ENCODE results near the gene LOXHD1.

LOXHD1 gene

DNA sequence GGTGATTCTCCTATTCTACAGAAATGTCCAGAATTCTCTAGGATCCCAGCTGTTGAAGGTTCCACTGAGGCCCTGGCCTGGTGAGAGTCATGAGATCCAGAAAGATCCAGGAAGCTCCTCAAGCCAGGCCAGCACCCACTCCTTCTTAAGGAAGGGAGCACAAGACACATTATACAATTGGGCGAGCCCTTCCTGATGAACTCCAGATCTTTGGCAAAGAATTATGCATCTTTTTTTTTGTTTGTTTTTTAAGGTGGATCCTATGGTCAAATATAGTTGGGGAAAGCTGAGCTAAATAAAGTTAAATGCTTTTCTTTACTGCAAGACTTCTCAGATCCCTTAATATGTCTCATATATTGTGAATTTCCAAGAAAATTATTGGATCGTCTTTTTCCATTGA lies 37.0 kb upstream of the LOXHD1 start:
- Histone ChIP-seq H3K4me2 (ENCODE audit: low read length) (no peak overlapping the region), H3K36me3 (ENCODE audit: insufficient read depth, low read length) (no peaks in the 10 kb centered on the region), H3K9me3 (ENCODE audit: low read length) (no peaks in the 10 kb centered on the region), H2AFZ (ENCODE audit: low read length) (no peak overlapping the region), H3K27ac (ENCODE audit: low read depth, low read length, poor library complexity, severe bottlenecking) (no peak overlapping the region), H3K9ac (ENCODE audit: low read length) (no peak overlapping the region), H4K20me1 (ENCODE audit: insufficient read depth, low read length) (no peaks in the 10 kb centered on the region), H3K9me2 (ENCODE audit: low read depth, low read length) (no peaks in the 10 kb centered on the region), H3K27me3 (ENCODE audit: insufficient read depth, low read length) (no peaks in the 10 kb centered on the region), H3K79me2 (ENCODE audit: insufficient read depth, low read length) (no peaks in the 10 kb centered on the region), H3K4me1 (ENCODE audit: insufficient read depth, low read length, severe bottlenecking) (no peaks in the 10 kb centered on the region), H3K4me3 (ENCODE audit: low read depth, low read length, poor library complexity, severe bottlenecking) (no peak overlapping the region), H3F3A (ENCODE audit: insufficient read depth, low read length) (no peaks in the 10 kb centered on the region)
- no peak for TF ChIP-seq EZH2 (IDR thresholded peaks at IDR 0.05; ENCODE audit: borderline replicate concordance, low read length)
- no peak for TF ChIP-seq CTCF (IDR thresholded peaks at IDR 0.05; ENCODE audit: low read length)

GRCh38 chr18:46688853-46689525 lies 32.0 kb upstream of the LOXHD1 start:
- no peaks in the 10 kb centered on the region for H4K20me1 ChIP-seq (ENCODE audit: insufficient read depth, low read length)
- H3K27ac ChIP-seq (ENCODE audit: low read depth, low read length, poor library complexity, severe bottlenecking) = no peak overlapping the region
- H3K79me2 ChIP-seq (ENCODE audit: insufficient read depth, low read length) = no peaks in the 10 kb centered on the region
- H3K4me3 ChIP-seq (ENCODE audit: low read depth, low read length, poor library complexity, severe bottlenecking) = no peak overlapping the region
- H3K36me3 ChIP-seq (ENCODE audit: insufficient read depth, low read length) = no peaks in the 10 kb centered on the region
- H3K27me3 ChIP-seq (ENCODE audit: insufficient read depth, low read length) = no peaks in the 10 kb centered on the region
- no peaks in the 10 kb centered on the region for H3K4me1 ChIP-seq (ENCODE audit: insufficient read depth, low read length, severe bottlenecking)
- TF ChIP-seq CTCF (IDR thresholded peaks at IDR 0.05; ENCODE audit: low read length) (no peak), EZH2 (IDR thresholded peaks at IDR 0.05; ENCODE audit: borderline replicate concordance, low read length) (no peak)
- no peaks in the 10 kb centered on the region for H3K9me3 ChIP-seq (ENCODE audit: low read length)
- no peaks in the 10 kb centered on the region for H3K9me2 ChIP-seq (ENCODE audit: low read depth, low read length)
- H3F3A ChIP-seq (ENCODE audit: insufficient read depth, low read length) = no peaks in the 10 kb centered on the region
- no peak overlapping the region for H3K4me2 ChIP-seq (ENCODE audit: low read length)
- H3K9ac ChIP-seq (ENCODE audit: low read length) = no peak overlapping the region
- H2AFZ ChIP-seq (ENCODE audit: low read length) = no peak overlapping the region

DNA sequence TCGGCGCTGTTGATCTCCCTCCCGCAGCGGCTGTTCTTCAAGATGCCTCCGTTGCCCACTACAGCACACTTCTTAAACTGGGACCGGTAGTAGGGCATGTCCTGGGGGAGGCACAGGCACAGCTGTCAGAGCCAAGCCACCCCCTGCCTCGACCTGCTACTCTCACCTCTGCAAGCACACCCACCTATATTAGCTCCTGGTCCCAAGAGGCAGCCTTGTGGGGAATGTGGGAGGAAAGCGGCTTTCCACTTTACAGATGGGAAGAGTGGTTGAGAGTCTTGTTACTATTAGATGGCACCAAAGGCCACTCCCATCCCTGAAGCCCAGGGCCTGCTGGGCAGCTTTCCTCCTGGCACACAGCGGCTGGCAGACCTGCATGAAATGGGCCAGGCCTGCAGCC lies 29.2 kb upstream of the LOXHD1 start:
- no peaks in the 10 kb centered on the region for H3K4me1 ChIP-seq (ENCODE audit: insufficient read depth, low read length, severe bottlenecking)
- no peak for TF ChIP-seq EZH2 (IDR thresholded peaks at IDR 0.05; ENCODE audit: borderline replicate concordance, low read length)
- H3K27me3 ChIP-seq (ENCODE audit: insufficient read depth, low read length) = no peaks in the 10 kb centered on the region

DNA sequence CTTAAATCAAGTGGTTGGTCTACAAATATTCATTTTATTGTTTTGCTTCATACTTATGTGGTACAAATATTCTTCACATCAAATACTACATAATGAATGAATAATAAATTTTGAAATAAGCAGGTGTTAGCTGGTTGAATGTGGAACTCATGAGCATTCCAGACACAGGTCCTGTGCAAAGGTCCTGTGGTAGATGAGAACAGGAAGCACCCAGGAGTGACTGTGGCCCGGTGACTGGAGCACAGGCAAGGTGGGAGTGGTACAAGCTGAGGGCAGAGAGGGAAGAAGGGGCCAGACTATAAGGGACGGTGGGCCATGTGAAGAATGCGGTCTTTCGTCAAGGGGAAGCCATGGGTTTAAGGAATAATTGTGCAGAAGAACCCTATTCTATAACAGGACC lies 26.2 kb upstream of the LOXHD1 start:
- Histone ChIP-seq H3K27me3 (ENCODE audit: insufficient read depth, low read length) (no peaks in the 10 kb centered on the region), H3K9me3 (ENCODE audit: low read length) (no peaks in the 10 kb centered on the region), H3K9me2 (ENCODE audit: low read depth, low read length) (no peaks in the 10 kb centered on the region), H3F3A (ENCODE audit: insufficient read depth, low read length) (no peaks in the 10 kb centered on the region), H4K20me1 (ENCODE audit: insufficient read depth, low read length) (no peaks in the 10 kb centered on the region), H3K4me3 (ENCODE audit: low read depth, low read length, poor library complexity, severe bottlenecking) (no peak overlapping the region), H3K4me1 (ENCODE audit: insufficient read depth, low read length, severe bottlenecking) (no peaks in the 10 kb centered on the region), H3K27ac (ENCODE audit: low read depth, low read length, poor library complexity, severe bottlenecking) (no peak overlapping the region), H3K79me2 (ENCODE audit: insufficient read depth, low read length) (no peaks in the 10 kb centered on the region), H2AFZ (ENCODE audit: low read length) (no peak overlapping the region), H3K9ac (ENCODE audit: low read length) (no peak overlapping the region), H3K4me2 (ENCODE audit: low read length) (no peak overlapping the region), H3K36me3 (ENCODE audit: insufficient read depth, low read length) (no peaks in the 10 kb centered on the region)
- TF ChIP-seq CTCF (IDR thresholded peaks at IDR 0.05; ENCODE audit: low read length) (no peak), EZH2 (IDR thresholded peaks at IDR 0.05; ENCODE audit: borderline replicate concordance, low read length) (no peak)

More for the DNA sequence above, 29.2 kb upstream of the LOXHD1 start:
- no peaks in the 10 kb centered on the region for H3K79me2 ChIP-seq (ENCODE audit: insufficient read depth, low read length)
- H3K27ac ChIP-seq (ENCODE audit: low read depth, low read length, poor library complexity, severe bottlenecking) = no peak overlapping the region
- H3K36me3 ChIP-seq (ENCODE audit: insufficient read depth, low read length) = no peaks in the 10 kb centered on the region
- no peak overlapping the region for H3K4me3 ChIP-seq (ENCODE audit: low read depth, low read length, poor library complexity, severe bottlenecking)
- H3K9me2 ChIP-seq (ENCODE audit: low read depth, low read length) = no peaks in the 10 kb centered on the region
- no peaks in the 10 kb centered on the region for H3F3A ChIP-seq (ENCODE audit: insufficient read depth, low read length)
- no peaks in the 10 kb centered on the region for H4K20me1 ChIP-seq (ENCODE audit: insufficient read depth, low read length)
- no peak overlapping the region for H2AFZ ChIP-seq (ENCODE audit: low read length)
- H3K4me2 ChIP-seq (ENCODE audit: low read length) = no peak overlapping the region
- no peaks in the 10 kb centered on the region for H3K9me3 ChIP-seq (ENCODE audit: low read length)
- H3K9ac ChIP-seq (ENCODE audit: low read length) = no peak overlapping the region
